ENCODE data around the gene MBD5. TPM values are rescaled to one million over a fixed set of nuclear protein-coding genes. Genes with fewer than 3 reads are reported as not detected.

The MBD5 gene
- polyA plus RNA-seq, 1 donor (not counting 4 experiments of a cell fraction or from before 2014, with no cell fraction given): 20.1 TPM

GRCh38 chr2:148023861-148024260, 3.0 kb downstream of the MBD5 start:
- no peak for DNase-seq (ENCODE audit: low read depth, low spot score)
- Histone ChIP-seq H3K4me3 (ENCODE audit: control insufficient read depth in 2 of 3, extremely low read depth in 1 of 3, insufficient read depth in 2 of 3, low read depth in 1 of 3, low read length in 3 of 3) (no peak overlapping the region), H2AFZ (ENCODE audit: control insufficient read depth, low read length) (no peak overlapping the region), H3K27ac (ENCODE audit: control insufficient read depth, insufficient read depth, low read length) (no peak overlapping the region), H3K9me1 (ENCODE audit: control insufficient read depth, extremely low read depth, insufficient read depth, low read length) (no peaks in the 10 kb centered on the region), H3K9me3 (ENCODE audit: control insufficient read depth, low read depth, low read length) (no peaks in the 10 kb centered on the region), H3K9ac (ENCODE audit: control insufficient read depth, extremely low read depth, insufficient read depth, low read length) (no peak overlapping the region), H3K4me1 (ENCODE audit: control insufficient read depth, extremely low read depth, insufficient read depth, low read length) (peaks cover 4% of the 10 kb centered on the region), H3K79me2 (ENCODE audit: control insufficient read depth, insufficient read depth, low read length) (peaks cover 60% of the 10 kb centered on the region), H3K4me2 (ENCODE audit: control insufficient read depth, extremely low read depth, insufficient read depth, low read depth, low read length) (peak overlapping the region; percentile 39), H3K27me3 (ENCODE audit: control insufficient read depth, extremely low read depth, insufficient read depth, low read length) (no peaks in the 10 kb centered on the region), H3K36me3 (ENCODE audit: control insufficient read depth in 2 of 2, extremely low read depth in 1 of 2, insufficient read depth in 2 of 2, low read length in 2 of 2) (no peaks in the 10 kb centered on the region), H4K20me1 (ENCODE audit: control insufficient read depth, extremely low read depth, insufficient read depth, low read length) (no peaks in the 10 kb centered on the region)
- no peak for FAIRE-seq
- no peak for TF ChIP-seq EZH2 (IDR thresholded peaks at IDR 0.05; ENCODE audit: low read length)
- TF ChIP-seq, protein P1, sequence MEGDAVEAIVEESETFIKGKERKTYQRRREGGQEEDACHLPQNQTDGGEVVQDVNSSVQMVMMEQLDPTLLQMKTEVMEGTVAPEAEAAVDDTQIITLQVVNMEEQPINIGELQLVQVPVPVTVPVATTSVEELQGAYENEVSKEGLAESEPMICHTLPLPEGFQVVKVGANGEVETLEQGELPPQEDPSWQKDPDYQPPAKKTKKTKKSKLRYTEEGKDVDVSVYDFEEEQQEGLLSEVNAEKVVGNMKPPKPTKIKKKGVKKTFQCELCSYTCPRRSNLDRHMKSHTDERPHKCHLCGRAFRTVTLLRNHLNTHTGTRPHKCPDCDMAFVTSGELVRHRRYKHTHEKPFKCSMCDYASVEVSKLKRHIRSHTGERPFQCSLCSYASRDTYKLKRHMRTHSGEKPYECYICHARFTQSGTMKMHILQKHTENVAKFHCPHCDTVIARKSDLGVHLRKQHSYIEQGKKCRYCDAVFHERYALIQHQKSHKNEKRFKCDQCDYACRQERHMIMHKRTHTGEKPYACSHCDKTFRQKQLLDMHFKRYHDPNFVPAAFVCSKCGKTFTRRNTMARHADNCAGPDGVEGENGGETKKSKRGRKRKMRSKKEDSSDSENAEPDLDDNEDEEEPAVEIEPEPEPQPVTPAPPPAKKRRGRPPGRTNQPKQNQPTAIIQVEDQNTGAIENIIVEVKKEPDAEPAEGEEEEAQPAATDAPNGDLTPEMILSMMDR (optimal IDR thresholded peaks at IDR 0.05 in 1 of 3, IDR thresholded peaks at IDR 0.05 in 1 of 3, conservative IDR thresholded peaks at IDR 0.05 in 1 of 3; ENCODE audit: extremely low read depth in 1 of 3, insufficient read depth in 2 of 3, low read length in 3 of 3): no peak
- dilution Hi-C loops (cut with MboI; ENCODE audit: extremely low pct_ligation_motif_present, low sequenced_read_pairs): no loop called here

GRCh38 chr2:148026573-148026972, 5.7 kb downstream of the MBD5 start:
- Histone ChIP-seq H3K79me2 (ENCODE audit: control insufficient read depth, insufficient read depth, low read length) (peaks cover 40% of the 10 kb centered on the region), H3K4me2 (ENCODE audit: control insufficient read depth, extremely low read depth, insufficient read depth, low read depth, low read length) (no peak overlapping the region), H3K9ac (ENCODE audit: control insufficient read depth, extremely low read depth, insufficient read depth, low read length) (no peak overlapping the region), H3K9me3 (ENCODE audit: control insufficient read depth, low read depth, low read length) (no peaks in the 10 kb centered on the region), H3K4me1 (ENCODE audit: control insufficient read depth, extremely low read depth, insufficient read depth, low read length) (no peaks in the 10 kb centered on the region), H3K9me1 (ENCODE audit: control insufficient read depth, extremely low read depth, insufficient read depth, low read length) (no peaks in the 10 kb centered on the region), H3K27me3 (ENCODE audit: control insufficient read depth, extremely low read depth, insufficient read depth, low read length) (no peaks in the 10 kb centered on the region), H3K36me3 (ENCODE audit: control insufficient read depth in 2 of 2, extremely low read depth in 1 of 2, insufficient read depth in 2 of 2, low read length in 2 of 2) (no peaks in the 10 kb centered on the region), H4K20me1 (ENCODE audit: control insufficient read depth, extremely low read depth, insufficient read depth, low read length) (no peaks in the 10 kb centered on the region), H2AFZ (ENCODE audit: control insufficient read depth, low read length) (no peak overlapping the region), H3K27ac (ENCODE audit: control insufficient read depth, insufficient read depth, low read length) (no peak overlapping the region), H3K4me3 (ENCODE audit: control insufficient read depth in 2 of 3, extremely low read depth in 1 of 3, insufficient read depth in 2 of 3, low read depth in 1 of 3, low read length in 3 of 3) (no peak overlapping the region)
- dilution Hi-C loops (cut with MboI; ENCODE audit: extremely low pct_ligation_motif_present, low sequenced_read_pairs): no loop called here
- no peak for FAIRE-seq
- TF ChIP-seq, protein P1 (optimal IDR thresholded peaks at IDR 0.05 in 1 of 3, IDR thresholded peaks at IDR 0.05 in 1 of 3, conservative IDR thresholded peaks at IDR 0.05 in 1 of 3; ENCODE audit: extremely low read depth in 1 of 3, insufficient read depth in 2 of 3, low read length in 3 of 3): no peak
- TF ChIP-seq EZH2 (IDR thresholded peaks at IDR 0.05; ENCODE audit: low read length): no peak
- no peak for DNase-seq (ENCODE audit: low read depth, low spot score)
